Neural cell (in vitro differentiated cells): ENCODE measurements around the gene MOB2. TPM values are rescaled to one million over a fixed set of nuclear protein-coding genes. Genes with fewer than 3 reads are reported as not detected.

Source experiments
- H2AFZ ChIP-seq: fragments of 200-600, 300-800 bp; sonication (generic), shearing (Covaris generic); 2 replicates; pipeline ENCODE4 v1.6.0; 2014; ENCODE audit warnings: low read depth, mild to moderate bottlenecking, antibody characterized with exemption, low read length, moderate library complexity
- H3F3A ChIP-seq: fragments of 200-600 bp; shearing (Covaris generic); 2 replicates; pipeline ENCODE4 v1.6.1; 2016; ENCODE audit warnings: mild to moderate bottlenecking, moderate library complexity, mixed read lengths, antibody characterized with exemption, low read length; ENCODE audit not compliant: insufficient read depth, poor library complexity, severe bottlenecking
- H3K27ac ChIP-seq: fragments of 200-600, 300-800 bp; sonication (generic), shearing (Covaris generic); 2 replicates; pipeline ENCODE4 v1.5.1; 2014; ENCODE audit warnings: mild to moderate bottlenecking, low read length, moderate library complexity
- H3K27me3 ChIP-seq: fragments of 300-800, 200-600 bp; sonication (generic), shearing (Covaris generic); 2 replicates; pipeline ENCODE4 v1.6.0; 2014; ENCODE audit warnings: mild to moderate bottlenecking, low read depth, low read length, moderate library complexity; ENCODE audit not compliant: insufficient read depth
- H3K36me3 ChIP-seq: fragments of 300-800, 200-600 bp; sonication (generic), shearing (Covaris generic); 2 replicates; pipeline ENCODE4 v1.5.1; 2014; ENCODE audit warnings: mild to moderate bottlenecking, antibody characterized with exemption, low read length, moderate library complexity; ENCODE audit not compliant: insufficient read depth
- H3K4me2 ChIP-seq: fragments of 300-800, 200-600 bp; sonication (generic), shearing (Covaris generic); 2 replicates; pipeline ENCODE4 v1.6.0; 2014; ENCODE audit warnings: mild to moderate bottlenecking, low read length
- H3K4me3 ChIP-seq: fragments of 300-800, 200-600 bp; sonication (generic), shearing (Covaris generic); 2 replicates; pipeline ENCODE4 v1.5.1; 2014; ENCODE audit warnings: mild to moderate bottlenecking, low read length, moderate library complexity
- H3K79me2 ChIP-seq: fragments of 200-600 bp; shearing (Covaris generic); replicated peaks from 2 replicates; pipeline ENCODE4 v1.6.0; 2014; ENCODE audit warnings: mild to moderate bottlenecking, low read length, moderate library complexity; ENCODE audit not compliant: insufficient read depth
- H3K9ac ChIP-seq: fragments of 300-800, 200-600 bp; sonication (generic), shearing (Covaris generic); 2 replicates; pipeline ENCODE4 v1.6.1; 2016; ENCODE audit warnings: mild to moderate bottlenecking, low read length, mixed read lengths
- H3K9me2 ChIP-seq: fragments of 200-600 bp; shearing (Covaris generic); 2 replicates; pipeline ENCODE4 v1.6.1; 2016; ENCODE audit warnings: mild to moderate bottlenecking, low read length, mixed read lengths; ENCODE audit not compliant: insufficient read depth
- H3K9me3 ChIP-seq: fragments of 200-600, 300-800 bp; sonication (generic), shearing (Covaris generic); 2 replicates; pipeline ENCODE4 v1.6.1; 2016; ENCODE audit warnings: mild to moderate bottlenecking, mixed run types, low read length, moderate library complexity, mixed read lengths
- H4K20me1 ChIP-seq: fragments of 200-600 bp; shearing (Covaris generic); 2 replicates; pipeline ENCODE4 v1.6.1; 2016; ENCODE audit warnings: mild to moderate bottlenecking, mixed run types; ENCODE audit not compliant: insufficient read depth
- CTCF ChIP-seq: fragments of 450-650 bp; IDR thresholded peaks from 2 replicates; pipeline ENCODE4 v1.5.1; 2014; ENCODE audit warnings: antibody characterized with exemption, mild to moderate bottlenecking, moderate library complexity; ENCODE audit not compliant: poor library complexity, severe bottlenecking
- EP300 ChIP-seq: fragments of 450-650 bp; conservative IDR thresholded peaks from 2 replicates; pipeline ENCODE4 v1.6.1; 2014; ENCODE audit warnings: antibody characterized with exemption, mild to moderate bottlenecking, moderate library complexity; ENCODE audit not compliant: poor library complexity, severe bottlenecking
- EZH2 ChIP-seq: fragments of 200-600, 300-800 bp; shearing (Covaris generic), sonication (generic); IDR thresholded peaks from 2 replicates; pipeline ENCODE4 v1.6.1; 2014; ENCODE audit warnings: antibody characterized with exemption, low read length, borderline replicate concordance, mild to moderate bottlenecking; ENCODE audit not compliant: insufficient read depth, poor library complexity, severe bottlenecking
- MXI1 ChIP-seq: fragments of 450-650 bp; conservative IDR thresholded peaks from 2 replicates; pipeline ENCODE4 v1.6.1; 2014; ENCODE audit warnings: antibody characterized with exemption, mild to moderate bottlenecking; ENCODE audit not compliant: poor library complexity, severe bottlenecking
- POLR2AphosphoS5 ChIP-seq: IDR thresholded peaks from 2 replicates; pipeline ENCODE4 v1.6.1; 2012
- RAD21 ChIP-seq: fragments of 450-650 bp; conservative IDR thresholded peaks from 2 replicates; pipeline ENCODE4 v1.6.1; 2014; ENCODE audit warnings: antibody characterized with exemption, mild to moderate bottlenecking, moderate library complexity
- SMC3 ChIP-seq: fragments of 450-650 bp; conservative IDR thresholded peaks from 2 replicates; pipeline ENCODE4 v1.6.1; 2014; ENCODE audit warnings: antibody characterized with exemption, mild to moderate bottlenecking, moderate library complexity; ENCODE audit not compliant: poor library complexity
- TAF1 ChIP-seq: IDR thresholded peaks from 2 replicates; pipeline ENCODE4 v1.6.1; 2012; ENCODE audit warnings: low read depth
- polyA plus RNA-seq: library from polyadenylated mRNA; depleted of rRNA; stranded (reverse); fragments of >200 nt; gene quantifications from 2 replicates; pipeline ENCODE4 v1.2.3, GENCODE V29; 2014
- TF ChIP-seq, protein P1 (sequence below): IDR thresholded peaks from 2 replicates; pipeline ENCODE4 v1.6.1; 2012; ENCODE audit warnings: borderline replicate concordance

The MOB2 gene
- polyA plus RNA-seq, 1 donor from 2014 or later = 33.2 TPM

- no peaks in the 10 kb centered on the region for H3K79me2 ChIP-seq
- H3K9me2 ChIP-seq = no peaks in the 10 kb centered on the region
- no peak overlapping the region for H3K9ac ChIP-seq
- H3K4me2 ChIP-seq = no peak overlapping the region
- no peak overlapping the region for H3K4me3 ChIP-seq
- no peaks in the 10 kb centered on the region for H3K27me3 ChIP-seq
- no peaks in the 10 kb centered on the region for H3K9me3 ChIP-seq
- no peak overlapping the region for H3K27ac ChIP-seq
- no peaks in the 10 kb centered on the region for H3F3A ChIP-seq
- no peaks in the 10 kb centered on the region for H4K20me1 ChIP-seq
- TF ChIP-seq EP300 (no peak), POLR2AphosphoS5 (no peak), MXI1 (no peak), SMC3 (no peak), CTCF (no peak), TAF1 (no peak), RAD21 (no peak), EZH2 (no peak)
- H3K36me3 ChIP-seq = peaks cover 4% of the 10 kb centered on the region
- H2AFZ ChIP-seq = no peak overlapping the region
Observed at GRCh38 chr11:1471736-1472135, 14.8 kb downstream of the MOB2 start.

DNA sequence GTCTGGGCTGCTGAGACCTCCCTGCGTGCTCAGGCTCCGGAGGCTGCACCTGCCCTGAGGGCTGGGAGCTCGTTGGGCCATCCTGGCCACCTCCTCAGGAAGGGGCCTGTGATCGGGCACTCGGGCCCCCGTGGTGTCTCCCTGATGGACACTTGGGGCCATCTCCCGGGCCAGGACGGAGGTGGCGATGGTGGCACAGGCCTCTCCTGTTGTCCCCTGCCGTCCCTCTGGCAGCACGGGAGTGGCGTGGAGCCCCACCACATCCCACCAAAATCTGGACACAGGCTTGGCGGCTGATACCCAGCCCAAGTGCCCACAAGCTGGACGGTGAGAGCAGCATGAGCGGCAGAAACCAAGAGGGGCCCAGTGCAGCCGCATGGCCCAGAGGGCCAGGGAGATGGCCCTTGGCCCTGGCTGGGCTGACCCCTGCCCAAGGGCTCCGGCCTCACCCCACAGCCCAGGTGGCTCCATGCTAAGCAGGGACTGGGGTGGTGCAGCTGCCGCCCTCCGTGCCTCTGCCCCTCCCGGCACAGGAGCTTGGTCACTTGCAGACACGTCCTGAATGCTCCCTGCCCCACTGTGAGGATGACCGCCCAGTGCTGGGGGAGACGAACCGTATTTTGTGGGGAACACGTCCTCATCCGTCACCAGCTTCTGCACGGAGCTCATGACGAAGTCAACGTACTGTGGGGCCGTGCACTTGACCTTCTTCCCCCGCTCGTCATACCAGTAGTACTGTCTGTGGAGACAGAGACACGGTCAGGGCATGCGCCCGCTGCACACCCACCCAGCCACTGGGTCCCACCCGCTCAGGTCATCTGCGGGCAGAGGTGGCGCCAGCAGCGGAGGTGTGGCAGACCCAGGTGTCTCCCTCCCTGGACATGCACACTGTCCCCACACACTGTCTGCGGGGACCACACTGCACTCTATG, 15.6 kb downstream of the MOB2 start:
- Histone ChIP-seq H4K20me1 (no peaks in the 10 kb centered on the region), H3K27me3 (no peaks in the 10 kb centered on the region), H3K27ac (no peak overlapping the region), H3K9me3 (no peaks in the 10 kb centered on the region), H3K36me3 (peaks cover 4% of the 10 kb centered on the region), H3F3A (no peaks in the 10 kb centered on the region), H3K4me2 (no peak overlapping the region), H3K79me2 (no peaks in the 10 kb centered on the region), H3K9me2 (no peaks in the 10 kb centered on the region), H2AFZ (no peak overlapping the region), H3K4me3 (no peak overlapping the region), H3K9ac (no peak overlapping the region)
- TF ChIP-seq, protein P1, sequence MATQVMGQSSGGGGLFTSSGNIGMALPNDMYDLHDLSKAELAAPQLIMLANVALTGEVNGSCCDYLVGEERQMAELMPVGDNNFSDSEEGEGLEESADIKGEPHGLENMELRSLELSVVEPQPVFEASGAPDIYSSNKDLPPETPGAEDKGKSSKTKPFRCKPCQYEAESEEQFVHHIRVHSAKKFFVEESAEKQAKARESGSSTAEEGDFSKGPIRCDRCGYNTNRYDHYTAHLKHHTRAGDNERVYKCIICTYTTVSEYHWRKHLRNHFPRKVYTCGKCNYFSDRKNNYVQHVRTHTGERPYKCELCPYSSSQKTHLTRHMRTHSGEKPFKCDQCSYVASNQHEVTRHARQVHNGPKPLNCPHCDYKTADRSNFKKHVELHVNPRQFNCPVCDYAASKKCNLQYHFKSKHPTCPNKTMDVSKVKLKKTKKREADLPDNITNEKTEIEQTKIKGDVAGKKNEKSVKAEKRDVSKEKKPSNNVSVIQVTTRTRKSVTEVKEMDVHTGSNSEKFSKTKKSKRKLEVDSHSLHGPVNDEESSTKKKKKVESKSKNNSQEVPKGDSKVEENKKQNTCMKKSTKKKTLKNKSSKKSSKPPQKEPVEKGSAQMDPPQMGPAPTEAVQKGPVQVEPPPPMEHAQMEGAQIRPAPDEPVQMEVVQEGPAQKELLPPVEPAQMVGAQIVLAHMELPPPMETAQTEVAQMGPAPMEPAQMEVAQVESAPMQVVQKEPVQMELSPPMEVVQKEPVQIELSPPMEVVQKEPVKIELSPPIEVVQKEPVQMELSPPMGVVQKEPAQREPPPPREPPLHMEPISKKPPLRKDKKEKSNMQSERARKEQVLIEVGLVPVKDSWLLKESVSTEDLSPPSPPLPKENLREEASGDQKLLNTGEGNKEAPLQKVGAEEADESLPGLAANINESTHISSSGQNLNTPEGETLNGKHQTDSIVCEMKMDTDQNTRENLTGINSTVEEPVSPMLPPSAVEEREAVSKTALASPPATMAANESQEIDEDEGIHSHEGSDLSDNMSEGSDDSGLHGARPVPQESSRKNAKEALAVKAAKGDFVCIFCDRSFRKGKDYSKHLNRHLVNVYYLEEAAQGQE = no peak
- TF ChIP-seq SMC3 (no peak), POLR2AphosphoS5 (no peak), MXI1 (no peak)
